Embryonic facial prominence (tissue), 1 donor: Measurements from ENCODE around the gene ITPKB.

Experiments
- DNase-seq: peaks from one replicate; pipeline ENCODE4 v3.0.0-alpha.2; 2016; ENCODE audit errors: extremely low spot score

Gene ITPKB

GRCh38 chr1:226638001-226638601 lies 101.0 kb downstream of the ITPKB start:
- DNase-seq: no peak

GRCh38 chr1:226637147-226637935 lies 101.7 kb downstream of the ITPKB start:
- no peak for DNase-seq

GRCh38 chr1:226636847-226637096 lies 102.3 kb downstream of the ITPKB start:
- no peak for DNase-seq

- DNase-seq: no peak
Observed at GRCh38 chr1:226635456-226635941, 103.6 kb downstream of the ITPKB start.

GRCh38 chr1:226634611-226635246 lies 104.4 kb downstream of the ITPKB start:
- DNase-seq: no peak

- DNase-seq: no peak
Observed at GRCh38 chr1:226634166-226634588, 104.9 kb downstream of the ITPKB start.

GRCh38 chr1:226633541-226634165 lies 105.4 kb downstream of the ITPKB start:
- no peak for DNase-seq

GRCh38 chr1:226632922-226633351 lies 106.1 kb downstream of the ITPKB start:
- no peak for DNase-seq

GRCh38 chr1:226632169-226632879 lies 106.8 kb downstream of the ITPKB start:
- DNase-seq: no peak

GRCh38 chr1:226631229-226632000 lies 107.7 kb downstream of the ITPKB start:
- no peak for DNase-seq

GRCh38 chr1:226630592-226630991 lies 108.5 kb downstream of the ITPKB start:
- no peak for DNase-seq

GRCh38 chr1:226629896-226630550 lies 109.1 kb downstream of the ITPKB start:
- DNase-seq: no peak

- DNase-seq: no peak
Observed at GRCh38 chr1:226629210-226629895, 109.7 kb downstream of the ITPKB start.

- DNase-seq: peak; percentile 13
Observed at GRCh38 chr1:226628612-226629155, 110.4 kb downstream of the ITPKB start.

GRCh38 chr1:226627924-226628611 lies 111.0 kb downstream of the ITPKB start:
- DNase-seq: no peak

- DNase-seq: no peak
Observed at GRCh38 chr1:226627050-226627755, 111.9 kb downstream of the ITPKB start.

- peak; percentile 58 for DNase-seq
Observed at GRCh38 chr1:226626577-226626956, 112.5 kb downstream of the ITPKB start.

GRCh38 chr1:226625832-226626576 lies 113.1 kb downstream of the ITPKB start:
- DNase-seq: no peak
